HG03378 (cell line): ENCODE measurements around the gene MICU1.

Experiments
- ATAC-seq: cut with Tn5 transposase; IDR thresholded peaks from one replicate; pipeline ENCODE4 v1.9.1; 2021; ENCODE audit warnings: mild to moderate bottlenecking, moderate library complexity; ENCODE audit not compliant: unreplicated experiment

The MICU1 gene

DNA sequence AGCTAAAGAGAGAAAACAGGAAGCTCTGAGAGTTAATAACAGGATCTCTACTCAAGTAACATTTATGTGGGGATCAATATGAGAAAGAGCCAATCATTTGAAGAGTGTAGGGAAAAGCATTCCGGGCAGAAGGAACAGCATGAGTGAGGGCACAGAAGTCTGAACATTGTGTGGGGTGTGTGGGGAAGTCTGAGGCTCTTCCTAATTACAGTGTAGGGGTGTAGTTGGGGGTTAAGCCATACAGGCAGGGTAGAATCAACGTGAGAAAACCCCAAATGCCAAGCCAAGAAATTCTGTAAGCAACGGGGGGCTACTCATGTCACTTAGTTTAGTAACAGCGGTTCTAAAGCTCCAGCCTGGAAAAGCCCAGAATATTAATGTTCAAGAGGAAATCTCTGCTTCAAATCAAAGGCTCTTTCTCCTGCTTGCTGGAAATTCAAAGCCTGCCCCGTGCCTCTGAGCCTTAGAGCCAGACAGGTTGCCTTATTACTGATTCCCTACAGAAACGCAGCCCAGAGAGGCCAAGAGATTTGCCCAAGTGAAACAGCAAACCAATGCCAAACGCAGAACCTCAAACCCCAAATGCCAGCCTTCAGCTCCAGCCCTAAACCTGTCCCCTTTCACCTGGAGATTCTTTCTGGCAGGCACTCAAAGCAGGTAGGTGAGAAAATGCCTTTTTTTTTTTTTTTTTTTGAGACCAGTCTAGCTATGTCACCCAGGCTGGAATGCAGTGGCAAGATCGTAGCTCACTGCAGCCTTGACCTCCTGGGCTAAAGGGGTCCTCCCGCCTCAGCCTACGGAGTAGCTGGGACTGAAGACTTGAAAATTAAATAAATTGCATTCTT is 307.2 kb downstream of the MICU1 start:
- ATAC-seq: no peak
